IPS-NIHi11 (cell line): ENCODE results near the gene AGBL5.

Source experiments
- DNase-seq: peaks from one replicate; pipeline ENCODE4 v3.0.0; 2012; ENCODE audit warnings: mixed read lengths, low spot score

Gene AGBL5

DNA sequence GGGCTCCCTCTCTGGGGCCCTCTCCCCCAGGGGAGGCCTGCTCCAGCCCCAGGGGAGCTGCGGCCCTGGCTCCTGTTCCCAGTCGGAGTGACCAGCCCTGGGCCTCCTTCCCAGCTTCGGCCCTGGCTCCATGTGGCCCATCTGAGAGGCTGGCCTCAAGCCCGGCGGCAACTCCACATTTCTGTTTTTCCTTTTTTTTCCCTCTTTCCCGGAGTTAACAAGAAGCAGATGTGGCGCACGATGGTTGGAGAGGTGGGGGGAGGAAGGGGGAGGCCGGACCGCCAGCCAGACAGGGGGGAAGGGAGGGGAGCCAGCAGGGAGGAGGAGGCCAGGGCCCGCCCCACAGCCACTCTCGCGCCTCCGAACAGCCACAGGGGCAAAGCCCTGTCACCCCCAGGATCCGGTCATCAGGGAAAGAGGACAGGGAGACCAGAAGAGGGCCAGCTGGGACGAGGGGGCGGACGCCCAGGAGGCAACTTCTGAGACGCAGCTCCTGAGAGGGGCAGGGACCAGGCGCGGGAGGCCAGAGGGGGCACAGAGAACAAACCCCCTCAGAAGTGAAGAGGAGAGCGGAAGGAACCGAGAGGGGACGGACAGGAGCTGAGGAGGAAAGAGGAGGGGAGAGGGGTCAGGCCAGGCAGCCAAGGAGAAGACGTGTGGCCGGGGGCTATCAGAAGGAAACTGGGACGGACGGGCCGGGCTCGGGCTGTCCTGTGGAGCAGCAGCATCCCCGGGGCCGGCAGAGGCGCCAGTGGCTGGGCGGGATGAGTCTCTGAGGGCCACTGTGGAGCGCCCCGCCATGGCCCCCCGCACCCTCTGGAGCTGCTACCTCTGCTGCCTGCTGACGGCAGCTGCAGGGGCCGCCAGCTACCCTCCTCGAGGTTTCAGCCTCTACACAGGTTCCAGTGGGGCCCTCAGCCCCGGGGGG, 27.1 kb downstream of the AGBL5 start, which contains the start of gene EMILIN1:
EMILIN1 (plus strand) TSS at position 349 of the 928 bp plus-strand sequence; CDS start at position 800, 451 bp downstream.
- peak; percentile 40 for DNase-seq

DNA sequence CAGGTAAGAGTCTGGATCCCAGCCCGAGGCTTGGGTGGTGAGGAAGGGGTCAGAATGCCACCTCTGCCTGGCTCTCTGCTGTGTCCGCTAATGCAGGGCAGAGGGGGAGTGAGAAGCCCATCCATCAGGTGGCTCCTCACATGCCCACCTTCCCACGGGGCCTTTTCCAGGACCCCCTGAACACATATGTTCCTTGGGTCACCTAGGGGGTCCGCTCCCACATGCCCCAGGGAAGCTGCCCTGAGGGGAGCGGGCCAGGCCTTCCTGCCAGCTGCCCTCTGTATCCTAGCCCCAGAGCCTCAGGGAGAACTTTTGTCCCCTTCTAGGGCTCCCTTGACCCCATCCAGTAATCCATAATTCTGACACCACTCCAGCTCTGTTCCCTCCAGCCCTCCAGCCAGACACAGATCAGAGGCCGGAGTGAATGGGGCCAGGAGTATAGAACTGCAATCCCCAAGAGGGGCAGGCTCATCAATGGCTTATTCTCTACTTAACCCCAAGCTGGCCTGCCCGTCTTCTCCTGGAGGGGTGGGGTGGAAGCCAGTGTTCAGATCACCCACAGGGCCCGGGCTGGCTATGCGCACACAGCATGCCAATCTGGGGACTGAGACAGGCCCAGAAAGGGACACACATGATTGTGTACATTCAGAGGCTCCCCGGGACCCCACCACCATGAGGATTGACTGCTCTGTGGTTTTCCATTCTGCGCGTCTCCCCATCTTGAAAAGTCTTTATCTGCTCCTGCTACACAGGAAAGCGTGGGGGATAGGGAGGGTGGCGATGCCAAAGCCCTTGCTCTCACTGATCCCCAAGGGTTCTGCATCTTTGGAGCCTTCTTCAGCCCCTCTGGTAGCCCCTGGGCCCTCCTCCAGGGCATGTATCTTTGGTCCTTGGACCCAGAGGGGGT, 28.0 kb downstream of the AGBL5 start:
- no peak for DNase-seq

GRCh38 chr2:27080140-27080469, 28.6 kb downstream of the AGBL5 start:
- no peak for DNase-seq

DNA sequence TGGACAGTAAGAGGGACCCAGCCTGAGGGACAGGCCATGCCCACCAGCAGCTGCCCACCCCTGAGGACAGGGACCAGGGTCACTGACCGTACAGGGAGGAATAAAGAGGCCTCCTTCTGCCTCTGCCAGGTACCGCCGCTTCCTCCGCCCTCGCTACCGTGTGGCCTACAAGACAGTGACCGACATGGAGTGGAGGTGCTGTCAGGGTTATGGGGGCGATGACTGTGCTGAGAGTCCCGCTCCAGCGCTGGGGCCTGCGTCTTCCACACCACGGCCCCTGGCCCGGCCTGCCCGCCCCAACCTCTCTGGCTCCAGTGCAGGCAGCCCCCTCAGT, 29.1 kb downstream of the AGBL5 start:
- no peak for DNase-seq

GRCh38 chr2:27081984-27082772, 30.7 kb downstream of the AGBL5 start:
- DNase-seq = no peak

DNA sequence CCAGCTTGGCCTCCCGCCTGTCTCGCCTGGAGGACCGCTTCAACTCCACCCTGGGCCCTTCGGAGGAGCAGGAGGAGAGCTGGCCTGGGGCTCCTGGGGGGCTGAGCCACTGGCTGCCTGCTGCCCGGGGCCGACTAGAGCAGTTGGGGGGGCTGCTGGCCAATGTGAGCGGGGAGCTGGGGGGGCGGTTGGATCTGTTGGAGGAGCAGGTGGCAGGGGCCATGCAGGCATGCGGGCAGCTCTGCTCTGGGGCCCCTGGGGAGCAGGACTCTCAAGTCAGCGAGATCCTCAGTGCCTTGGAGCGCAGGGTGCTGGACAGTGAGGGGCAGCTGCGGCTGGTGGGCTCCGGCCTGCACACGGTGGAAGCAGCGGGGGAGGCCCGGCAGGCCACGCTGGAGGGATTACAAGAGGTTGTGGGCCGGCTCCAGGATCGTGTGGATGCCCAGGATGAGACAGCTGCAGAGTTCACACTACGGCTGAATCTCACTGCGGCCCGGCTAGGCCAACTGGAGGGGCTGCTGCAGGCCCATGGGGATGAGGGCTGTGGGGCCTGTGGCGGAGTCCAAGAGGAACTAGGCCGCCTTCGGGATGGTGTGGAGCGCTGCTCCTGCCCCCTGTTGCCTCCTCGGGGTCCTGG, 31.4 kb downstream of the AGBL5 start:
- DNase-seq = no peak

- DNase-seq = no peak
Measured at GRCh38 chr2:27083410-27084296, 32.2 kb downstream of the AGBL5 start.

DNA sequence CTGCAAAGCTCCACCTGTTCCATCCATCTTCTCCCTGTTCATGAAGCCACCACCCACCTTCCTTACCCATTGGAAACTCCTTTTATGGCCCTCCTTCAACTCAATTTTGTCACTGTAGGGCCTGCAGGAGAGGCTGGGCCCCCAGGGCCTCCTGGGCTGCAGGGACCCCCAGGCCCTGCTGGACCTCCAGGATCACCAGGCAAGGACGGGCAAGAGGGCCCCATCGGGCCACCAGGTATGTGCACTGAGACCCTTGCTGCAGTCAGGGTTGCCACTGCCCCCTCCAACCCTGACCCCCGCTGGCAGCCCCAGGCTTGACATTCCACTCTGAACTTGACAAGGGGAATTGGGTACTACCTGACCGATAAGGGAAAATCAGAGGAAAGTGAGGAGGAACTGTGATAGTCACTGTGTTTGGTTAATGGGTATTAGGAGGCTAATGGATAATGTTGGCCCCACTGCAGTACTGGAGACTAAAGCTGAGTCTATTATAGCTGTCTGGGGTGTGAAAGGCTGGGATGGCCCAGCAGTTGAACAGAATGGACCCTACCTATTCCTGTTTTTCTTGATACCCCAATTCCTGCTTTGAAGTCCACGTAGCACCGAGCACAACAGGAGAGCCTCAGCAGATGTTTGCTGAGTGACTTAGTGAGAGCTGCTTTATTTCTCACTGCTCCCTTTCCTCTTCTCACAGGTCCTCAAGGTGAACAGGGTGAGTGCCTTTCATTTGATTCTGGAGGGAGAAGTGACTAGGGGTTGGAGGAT, 33.0 kb downstream of the AGBL5 start:
- no peak for DNase-seq

DNA sequence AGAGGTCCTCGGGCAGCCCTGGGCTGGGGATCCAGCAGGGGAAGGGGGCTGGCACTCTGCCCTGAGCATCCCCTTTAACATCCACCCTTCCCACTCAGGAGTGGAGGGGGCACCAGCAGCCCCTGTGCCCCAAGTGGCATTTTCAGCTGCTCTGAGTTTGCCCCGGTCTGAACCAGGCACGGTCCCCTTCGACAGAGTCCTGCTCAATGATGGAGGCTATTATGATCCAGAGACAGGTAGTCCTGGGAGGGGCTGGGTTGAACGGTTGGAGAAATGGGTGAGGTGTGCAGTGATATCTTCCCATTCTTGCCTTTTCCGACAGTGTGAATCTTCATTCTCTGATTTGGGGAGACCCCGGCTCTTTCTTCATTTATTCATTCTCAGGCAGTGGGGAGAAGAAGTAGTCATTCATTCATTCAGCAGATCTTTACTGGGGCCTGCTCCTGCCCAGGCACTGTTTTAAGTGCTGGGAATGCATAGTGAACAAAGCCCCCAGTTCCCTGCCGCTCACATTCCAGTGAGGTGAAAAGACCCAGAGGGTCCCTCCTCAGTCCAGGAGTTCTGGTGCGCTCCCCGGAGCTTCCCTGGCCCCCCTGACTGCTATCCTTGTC, 33.7 kb downstream of the AGBL5 start:
- no peak for DNase-seq

DNA sequence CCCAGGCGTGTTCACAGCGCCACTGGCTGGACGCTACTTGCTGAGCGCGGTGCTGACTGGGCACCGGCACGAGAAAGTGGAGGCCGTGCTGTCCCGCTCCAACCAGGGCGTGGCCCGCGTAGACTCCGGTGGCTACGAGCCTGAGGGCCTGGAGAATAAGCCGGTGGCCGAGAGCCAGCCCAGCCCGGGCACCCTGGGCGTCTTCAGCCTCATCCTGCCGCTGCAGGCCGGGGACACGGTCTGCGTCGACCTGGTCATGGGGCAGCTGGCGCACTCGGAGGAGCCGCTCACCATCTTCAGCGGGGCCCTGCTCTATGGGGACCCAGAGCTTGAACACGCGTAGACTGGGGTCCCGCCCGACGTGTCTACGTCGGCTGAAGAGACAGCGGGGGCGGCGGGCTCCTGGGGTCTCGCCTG, 34.2 kb downstream of the AGBL5 start:
- DNase-seq = peak; percentile 57

GRCh38 chr2:27086090-27086723, 34.7 kb downstream of the AGBL5 start:
- peak; percentile 99 for DNase-seq

- DNase-seq = peak; percentile 76
Measured at GRCh38 chr2:27086724-27087593, 35.5 kb downstream of the AGBL5 start, which contains the start of gene KHK. Gene KHK (plus strand): TSS chr2:27086772. CDS start chr2:27087260, 488 bp downstream.

GRCh38 chr2:27087823-27088410, 36.4 kb downstream of the AGBL5 start:
- DNase-seq = no peak

- no peak for DNase-seq
Measured at GRCh38 chr2:27088634-27089033, 37.2 kb downstream of the AGBL5 start.

DNA sequence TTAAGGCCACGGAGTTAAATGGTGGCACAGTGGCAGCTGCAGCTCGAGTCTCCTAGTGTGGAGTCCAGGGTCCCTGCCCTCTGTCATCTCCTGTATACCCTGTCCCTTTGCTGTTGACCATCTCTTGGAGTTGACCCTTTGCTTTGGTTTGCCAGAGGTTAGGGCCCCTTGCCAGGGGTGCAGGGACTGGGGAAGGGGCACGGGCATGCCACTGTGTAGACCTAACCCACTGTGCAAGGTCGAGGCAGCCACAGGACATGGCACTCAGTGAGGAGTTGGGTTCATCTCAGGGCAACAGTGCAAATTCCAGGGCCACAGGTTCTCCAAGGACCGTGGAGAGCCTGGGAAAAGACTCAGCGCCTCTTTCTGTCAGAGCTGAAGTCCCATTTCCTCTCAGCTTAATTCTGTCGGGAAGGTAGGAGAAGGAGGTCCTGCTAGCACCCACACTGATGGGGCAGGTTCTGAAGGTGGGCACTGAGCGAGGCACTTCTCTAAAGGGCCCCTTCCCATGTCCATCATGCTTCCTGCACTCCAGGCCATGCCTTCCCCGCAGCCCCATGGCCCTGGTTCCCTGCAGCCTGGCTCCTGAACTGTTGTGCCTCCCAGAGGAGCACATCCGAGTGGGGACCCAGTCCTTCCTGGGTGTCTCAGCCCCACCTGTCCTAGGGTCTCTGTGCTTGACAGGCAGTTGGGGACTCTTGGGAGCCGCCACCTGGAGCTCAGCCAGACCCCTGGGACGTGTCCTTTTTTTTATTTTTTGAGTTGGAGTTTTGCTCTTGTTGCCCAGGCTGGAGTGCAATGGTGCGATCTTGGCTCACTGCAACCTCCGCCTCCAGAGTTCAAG, 37.9 kb downstream of the AGBL5 start:
- DNase-seq = no peak
